Stimulated activated CD8-positive, alpha-beta memory T cell treated with anti-CD3 and anti-CD28 coated beads, Interleukin-7, amount 100 ng/mL, for 48 hours (primary cell): ENCODE results near the gene ENTPD1.
"Not testable (repeated sequence)": the region's sequence is repeated elsewhere in the genome, so short reads cannot be mapped to it uniquely, and the experiment has no call there.

Experiments used
- DNase-seq, 2 donors: peaks; one replicate each; pipeline ENCODE4 v3.0.0-alpha.2; 2020; ENCODE audit warnings: low read depth in 1 of 2; ENCODE audit errors: extremely low read depth in 1 of 2

ENTPD1 gene

DNA sequence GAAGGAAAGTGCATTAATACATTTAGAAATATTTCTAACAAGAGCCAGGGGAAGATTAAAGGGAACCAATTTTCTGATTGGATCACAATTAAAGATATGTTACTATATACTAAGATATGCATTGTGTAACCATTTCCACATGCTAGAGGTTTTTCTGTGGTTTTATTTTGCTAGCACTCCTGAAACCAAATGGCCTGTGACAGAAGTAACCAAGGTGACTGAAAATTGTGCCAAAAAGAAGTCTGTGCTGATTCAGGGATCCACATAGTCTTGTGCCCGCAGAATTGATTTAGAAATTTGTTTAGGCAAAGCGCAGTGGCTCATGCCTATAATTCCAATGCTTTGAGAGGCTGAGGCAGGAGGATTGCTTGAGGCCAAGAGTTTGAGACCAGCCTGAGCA lies 153.6 kb downstream of the ENTPD1 start:
- no peak for DNase-seq

DNA sequence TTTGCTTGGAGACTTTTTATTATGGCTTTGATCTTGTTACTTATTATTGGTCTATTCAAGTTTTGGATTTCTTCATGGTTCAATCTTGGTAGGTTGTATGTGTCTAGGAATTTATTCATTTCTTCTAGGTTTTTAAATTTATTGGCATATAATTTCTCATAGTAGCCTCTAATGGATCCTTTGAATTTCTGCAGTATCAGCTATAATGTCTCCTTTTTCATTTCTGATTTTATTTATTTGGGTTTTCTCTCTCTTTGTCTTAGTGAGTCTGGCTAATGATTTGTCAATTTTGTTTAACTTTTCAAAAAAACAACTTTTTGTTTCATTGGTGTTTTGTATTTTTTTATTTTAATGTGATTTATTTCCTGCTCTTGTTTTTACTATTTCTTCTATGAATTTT lies 160.1 kb downstream of the ENTPD1 start:
- not testable (repeated sequence) for DNase-seq
